Stimulated activated naive CD8-positive, alpha-beta T cell treated with anti-CD3 and anti-CD28 coated beads, Interleukin-15, Interleukin-2, amounts not matched to agents 100 U/mL and 50 U/mL, for 24 hours (primary cell): ENCODE measurements around the gene RFC2.

Experiments
- ATAC-seq: fragments of 150-1000 bp; cut with Tn5 transposase; one replicate; pipeline ENCODE4 v1.10.0; 2021
- DNase-seq: peaks from one replicate; pipeline ENCODE4 v3.0.0; 2021

The RFC2 gene

GRCh38 chr7:74254129-74254857, at the start of gene RFC2:
Gene RFC2 (minus strand): TSS chr7:74254399. CDS start chr7:74254383, 16 bp downstream.
- peak; percentile 99 for DNase-seq
- ATAC-seq = peak; percentile 98

- no peak for ATAC-seq
- no peak for DNase-seq
Observed at GRCh38 chr7:74302745-74303221, 48.6 kb upstream of the RFC2 start.

GRCh38 chr7:74300926-74301325, 46.7 kb upstream of the RFC2 start:
- DNase-seq (no peak), ATAC-seq (no peak)

DNA sequence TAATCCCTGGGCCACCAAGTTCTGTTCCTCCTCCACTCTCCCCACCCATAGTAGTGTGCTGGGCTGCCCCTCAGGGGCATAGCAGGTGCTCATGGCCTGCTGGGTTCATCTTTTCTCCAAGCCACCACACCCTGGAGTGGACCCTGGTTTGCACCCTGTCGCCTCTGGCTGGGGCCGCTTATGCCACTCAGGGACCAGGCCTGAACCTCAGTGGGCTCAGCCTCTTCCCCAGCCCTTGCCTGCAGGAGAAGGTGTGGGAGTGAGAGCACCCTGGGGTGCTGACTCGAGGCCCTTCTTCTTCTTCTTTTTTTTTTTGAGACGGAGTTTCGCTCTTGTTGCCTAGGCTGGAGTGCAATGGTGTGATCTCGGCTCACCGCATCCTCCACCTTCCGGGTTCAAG, 45.2 kb upstream of the RFC2 start:
- DNase-seq (no peak), ATAC-seq (no peak)

GRCh38 chr7:74297516-74298233, 43.5 kb upstream of the RFC2 start:
- DNase-seq = no peak
- ATAC-seq = no peak

DNA sequence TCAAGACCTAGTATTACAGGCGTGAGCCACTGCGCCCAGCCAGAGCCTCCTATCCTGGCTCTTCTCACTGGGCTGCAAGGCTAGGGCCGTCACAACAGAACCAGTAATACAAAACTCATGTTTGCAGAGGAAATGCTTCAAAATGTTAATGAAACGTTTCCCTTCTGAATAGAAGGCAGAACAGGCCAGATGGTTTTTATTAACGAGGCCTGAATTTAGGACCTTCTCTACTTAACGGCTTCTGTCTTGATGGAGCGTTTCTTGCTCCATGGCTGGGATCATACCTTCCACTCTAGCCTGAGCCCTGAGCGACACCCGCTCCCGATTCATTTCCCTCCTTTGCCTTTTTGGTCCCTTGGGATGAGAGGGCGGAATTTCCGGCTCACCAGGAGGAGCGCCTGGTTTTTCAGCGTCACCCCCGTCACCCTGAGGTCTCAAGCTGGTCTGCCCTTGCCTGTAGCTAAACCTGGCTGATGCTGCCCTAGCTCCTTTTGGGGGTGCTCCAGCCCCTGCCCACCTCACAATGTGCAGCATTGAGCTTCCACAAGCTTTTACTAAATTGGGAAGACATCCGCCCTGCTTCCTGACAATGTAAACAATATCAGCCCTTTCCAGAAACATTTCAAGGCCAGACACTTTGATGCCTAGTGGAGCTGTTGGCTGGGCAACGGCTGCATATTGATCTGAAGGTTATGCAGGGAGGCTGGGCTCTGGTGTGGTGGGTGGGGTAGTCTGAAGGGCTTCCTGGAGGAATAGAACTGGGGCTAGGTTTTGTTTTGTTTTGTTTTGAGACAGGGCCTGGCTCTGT, 40.2 kb upstream of the RFC2 start:
- ATAC-seq (no peak), DNase-seq (no peak)

GRCh38 chr7:74293577-74293908, 39.3 kb upstream of the RFC2 start:
- ATAC-seq (no peak), DNase-seq (no peak)

DNA sequence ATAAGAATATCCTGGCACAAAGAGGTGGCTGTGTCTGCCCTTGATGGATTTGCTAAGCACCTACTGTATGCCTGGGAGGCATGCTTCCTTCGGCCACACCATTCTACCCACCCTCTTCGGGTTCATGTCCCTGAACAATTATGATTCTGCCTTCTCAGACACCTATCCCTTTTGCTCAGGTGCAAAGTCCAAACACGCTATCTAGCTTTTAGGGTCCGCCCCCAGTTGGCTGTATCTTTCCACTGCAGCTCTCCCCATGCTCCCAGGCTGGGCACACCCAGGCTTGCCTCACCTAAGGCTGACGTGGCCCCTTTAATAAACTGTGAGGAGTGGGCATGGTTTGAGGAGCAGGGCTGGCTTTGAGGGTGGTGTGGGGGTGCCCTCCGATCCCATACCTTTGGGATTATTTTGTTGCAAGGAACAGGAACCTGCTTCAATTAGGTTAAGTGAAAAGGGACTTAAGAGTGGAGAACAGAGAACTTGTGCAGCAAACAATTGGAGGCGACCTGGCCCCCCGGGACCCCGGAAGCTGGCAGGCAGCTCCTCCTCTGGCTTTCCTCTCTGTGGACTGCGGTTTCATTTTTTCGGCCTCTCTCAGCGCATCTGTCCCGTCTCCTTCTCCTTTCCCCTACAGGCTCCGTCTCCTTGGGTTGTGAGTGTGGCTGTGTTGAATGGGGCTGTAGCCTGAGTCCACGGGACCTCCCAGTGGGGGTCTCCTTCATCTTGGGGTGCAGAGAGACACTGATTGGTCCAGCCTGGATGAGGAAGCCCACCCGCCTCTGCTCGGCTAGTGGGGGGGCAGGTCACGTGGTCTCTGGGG, 38.8 kb upstream of the RFC2 start:
- DNase-seq (no peak), ATAC-seq (no peak)

DNA sequence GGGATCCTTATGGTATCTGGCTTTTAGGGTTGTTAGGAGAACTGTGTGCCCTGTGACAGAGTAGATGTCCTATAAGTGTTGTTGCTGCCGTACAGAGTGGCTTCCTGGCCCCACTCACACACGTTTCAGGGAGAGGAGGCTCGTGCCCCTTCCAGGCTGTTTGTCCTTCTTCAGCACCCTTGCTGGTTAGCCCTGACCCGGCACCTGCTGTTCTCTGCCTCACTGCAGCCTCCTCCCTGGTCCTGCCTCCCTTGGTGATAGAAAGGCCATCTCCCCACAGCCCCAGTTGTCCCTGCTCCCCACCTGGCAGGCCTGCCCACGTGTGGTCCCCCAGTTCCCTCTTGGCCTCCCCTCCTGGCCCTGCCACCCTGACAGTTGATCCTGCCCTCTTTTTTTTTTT, 37.3 kb upstream of the RFC2 start:
- no peak for ATAC-seq

GRCh38 chr7:74290981-74291441, 36.8 kb upstream of the RFC2 start:
- ATAC-seq (no peak), DNase-seq (no peak)

More for the DNA sequence above, 37.3 kb upstream of the RFC2 start:
- no peak for DNase-seq

GRCh38 chr7:74290553-74290950, 36.4 kb upstream of the RFC2 start:
- ATAC-seq (no peak), DNase-seq (no peak)

DNA sequence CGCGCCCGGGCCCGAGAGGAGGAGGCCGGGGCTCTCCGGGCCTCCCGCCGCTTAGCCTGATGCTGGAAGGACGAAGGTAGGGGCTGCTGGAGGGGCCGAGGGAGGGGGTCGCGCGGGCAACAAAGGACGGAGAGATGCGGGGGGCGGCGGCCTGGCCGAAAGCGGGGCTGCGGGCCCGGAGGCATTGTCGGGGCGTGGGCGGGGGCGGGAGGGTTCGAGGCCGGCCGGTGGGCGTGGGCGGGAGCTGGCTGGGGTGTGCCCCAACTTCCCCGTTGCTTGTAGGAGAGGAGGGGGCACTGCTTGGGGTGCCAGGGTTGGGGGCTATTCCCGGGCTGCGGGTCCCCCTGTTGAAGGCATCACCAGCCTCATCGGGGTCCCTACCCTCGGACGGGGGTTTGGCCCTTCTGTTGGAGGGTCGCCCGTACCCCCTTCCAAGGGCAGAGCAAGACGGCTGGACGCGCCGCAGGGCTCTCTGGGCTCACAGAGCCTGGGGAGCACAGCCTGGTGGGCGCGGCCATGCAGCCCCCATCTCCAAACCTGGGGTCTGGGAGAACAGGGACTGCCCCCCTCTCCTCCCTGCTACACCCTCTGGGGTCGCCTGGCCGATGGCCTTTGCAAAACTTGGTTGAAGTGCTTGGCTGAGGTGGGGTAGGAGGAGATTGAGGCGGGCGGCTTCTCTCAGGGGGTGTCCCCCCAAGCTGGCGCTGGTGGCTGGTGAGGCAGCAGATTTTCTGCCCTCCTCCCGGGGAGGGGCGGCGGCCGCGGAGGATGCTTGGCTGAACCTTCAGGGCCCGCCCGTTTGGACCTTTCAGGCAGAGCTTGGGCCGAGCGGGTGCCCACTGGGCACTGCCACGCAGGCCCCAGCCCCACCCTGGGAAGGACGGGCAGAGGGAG, 35.7 kb upstream of the RFC2 start:
- peak; percentile 6 for ATAC-seq
- no peak for DNase-seq

DNA sequence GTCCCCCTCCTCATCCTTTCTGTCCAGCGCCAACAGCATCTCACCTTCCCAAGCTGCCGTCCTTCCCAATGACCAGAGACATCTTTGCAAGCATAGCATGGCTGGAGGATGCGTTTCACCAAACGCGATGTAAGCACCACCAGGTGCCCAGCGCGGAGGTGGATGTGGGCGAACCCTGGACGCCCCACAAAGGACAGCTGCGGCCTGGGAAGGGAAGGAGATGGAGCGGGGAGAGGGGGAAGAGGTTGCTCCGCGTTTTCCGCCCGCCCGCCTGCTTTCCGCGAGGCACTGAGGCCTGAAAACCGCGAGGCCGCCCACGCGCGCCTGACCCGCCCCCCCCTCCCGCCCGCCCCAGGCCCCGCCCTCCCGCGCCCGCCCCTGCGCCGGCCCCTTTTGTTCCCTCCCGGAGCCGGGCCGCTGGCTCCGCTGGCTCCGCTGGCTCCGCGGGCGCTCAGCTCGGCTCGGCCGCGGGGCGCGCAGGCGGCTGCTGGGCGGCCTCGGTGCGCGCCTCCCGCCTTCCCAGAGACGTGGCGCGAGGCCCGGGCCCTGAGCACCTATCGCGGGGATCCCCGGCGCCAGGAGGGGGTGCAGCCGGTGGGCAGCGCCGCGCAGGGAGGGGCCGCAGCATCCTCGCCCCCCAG, 34.9 kb upstream of the RFC2 start, which contains the start of gene CLIP2:
Gene CLIP2, plus strand, starts transcription at position 390 of the 641 bp plus-strand sequence. CDS start 28,140 bp downstream, outside the sequence.
- peak; percentile 81 for DNase-seq

GRCh38 chr7:74288034-74288881, 34.1 kb upstream of the RFC2 start:
- ATAC-seq (no peak), DNase-seq (no peak)

More for the DNA sequence above, 34.9 kb upstream of the RFC2 start, which contains the start of gene CLIP2:
- peak; percentile 84 for ATAC-seq

GRCh38 chr7:74287303-74288033, 33.3 kb upstream of the RFC2 start:
- no peak for DNase-seq
- no peak for ATAC-seq

GRCh38 chr7:74286131-74286530, 31.9 kb upstream of the RFC2 start:
- ATAC-seq (no peak), DNase-seq (no peak)

- ATAC-seq = peak; percentile 17
- DNase-seq = no peak
Observed at GRCh38 chr7:74284781-74285259, 30.6 kb upstream of the RFC2 start.

- ATAC-seq = no peak
- no peak for DNase-seq
Observed at GRCh38 chr7:74283858-74284447, 29.8 kb upstream of the RFC2 start.
